Neural crest cell (in vitro differentiated cells): ENCODE results near the gene ITPR1. TPM values are rescaled to one million over a fixed set of nuclear protein-coding genes. Genes with fewer than 3 reads are reported as not detected.

ENCODE experiments used
- DNase-seq: peaks from one replicate; pipeline ENCODE4 v3.0.0; 2021; ENCODE audit warnings: low read depth, mixed read lengths, low spot score
- H3K27ac Mint-ChIP-seq: one replicate; pipeline ENCODE4 v1.8.0; 2021; ENCODE audit warnings: mild to moderate bottlenecking, mixed read lengths; ENCODE audit not compliant: unreplicated experiment
- H3K27me3 Mint-ChIP-seq: 2 replicates; pipeline ENCODE4 v1.8.0; 2021; ENCODE audit warnings: low read depth, mild to moderate bottlenecking, mixed read lengths
- H3K36me3 Mint-ChIP-seq: 2 replicates; pipeline ENCODE4 v1.8.0; 2021; ENCODE audit warnings: low read depth, mild to moderate bottlenecking, mixed read lengths
- H3K4me1 Mint-ChIP-seq: 2 replicates; pipeline ENCODE4 v1.8.0; 2021; ENCODE audit warnings: mixed read lengths
- H3K4me3 Mint-ChIP-seq: one replicate; pipeline ENCODE4 v1.8.0; 2021; ENCODE audit warnings: mild to moderate bottlenecking, mixed read lengths
- H3K9me3 Mint-ChIP-seq: 2 replicates; pipeline ENCODE4 v1.8.0; 2021; ENCODE audit warnings: mixed read lengths
- total RNA-seq: library from RNA; stranded (reverse); gene quantifications from 2 replicates; pipeline ENCODE4 v1.2.1, GENCODE V29; 2021
- TF ChIP-seq, protein P1 (sequence below): fragments of 200-600 bp; sonication (generic); conservative IDR thresholded peaks from 2 replicates; pipeline ENCODE4 v1.5.0; 2021; ENCODE audit warnings: antibody characterized with exemption, mild to moderate bottlenecking

Gene ITPR1
- total RNA-seq, 1 donor from 2014 or later: 4.8 TPM

DNA sequence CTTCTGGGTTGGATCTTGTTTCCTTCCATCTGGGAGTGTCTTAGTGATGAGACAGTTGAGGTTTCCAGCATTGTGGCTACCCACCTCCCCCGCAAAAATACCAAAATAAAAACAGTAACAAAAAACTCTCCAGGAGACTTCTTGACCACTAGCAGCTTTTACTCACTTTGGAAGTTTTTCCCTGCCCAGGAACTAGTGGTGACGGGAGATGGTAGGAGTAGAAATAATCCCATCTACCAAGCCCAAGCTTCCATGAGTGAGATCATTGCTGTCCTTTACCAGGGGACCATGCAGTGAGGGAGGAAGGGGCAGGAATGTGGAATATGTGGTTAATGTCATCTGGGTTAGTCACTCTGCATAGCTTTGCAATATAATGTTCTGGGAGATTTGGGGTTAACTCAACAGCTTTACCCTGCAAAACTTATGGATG lies 187.7 kb downstream of the ITPR1 start:
- H3K4me3 Mint-ChIP-seq: no peak overlapping the region
- peaks cover 1% of the 10 kb centered on the region for H3K36me3 Mint-ChIP-seq
- H3K9me3 Mint-ChIP-seq: no peaks in the 10 kb centered on the region
- H3K27me3 Mint-ChIP-seq: peaks cover 5% of the 10 kb centered on the region
- H3K27ac Mint-ChIP-seq: no peak overlapping the region
- TF ChIP-seq, protein P1, sequence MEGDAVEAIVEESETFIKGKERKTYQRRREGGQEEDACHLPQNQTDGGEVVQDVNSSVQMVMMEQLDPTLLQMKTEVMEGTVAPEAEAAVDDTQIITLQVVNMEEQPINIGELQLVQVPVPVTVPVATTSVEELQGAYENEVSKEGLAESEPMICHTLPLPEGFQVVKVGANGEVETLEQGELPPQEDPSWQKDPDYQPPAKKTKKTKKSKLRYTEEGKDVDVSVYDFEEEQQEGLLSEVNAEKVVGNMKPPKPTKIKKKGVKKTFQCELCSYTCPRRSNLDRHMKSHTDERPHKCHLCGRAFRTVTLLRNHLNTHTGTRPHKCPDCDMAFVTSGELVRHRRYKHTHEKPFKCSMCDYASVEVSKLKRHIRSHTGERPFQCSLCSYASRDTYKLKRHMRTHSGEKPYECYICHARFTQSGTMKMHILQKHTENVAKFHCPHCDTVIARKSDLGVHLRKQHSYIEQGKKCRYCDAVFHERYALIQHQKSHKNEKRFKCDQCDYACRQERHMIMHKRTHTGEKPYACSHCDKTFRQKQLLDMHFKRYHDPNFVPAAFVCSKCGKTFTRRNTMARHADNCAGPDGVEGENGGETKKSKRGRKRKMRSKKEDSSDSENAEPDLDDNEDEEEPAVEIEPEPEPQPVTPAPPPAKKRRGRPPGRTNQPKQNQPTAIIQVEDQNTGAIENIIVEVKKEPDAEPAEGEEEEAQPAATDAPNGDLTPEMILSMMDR: no peak
- no peak for DNase-seq
- H3K4me1 Mint-ChIP-seq: no peaks in the 10 kb centered on the region

DNA sequence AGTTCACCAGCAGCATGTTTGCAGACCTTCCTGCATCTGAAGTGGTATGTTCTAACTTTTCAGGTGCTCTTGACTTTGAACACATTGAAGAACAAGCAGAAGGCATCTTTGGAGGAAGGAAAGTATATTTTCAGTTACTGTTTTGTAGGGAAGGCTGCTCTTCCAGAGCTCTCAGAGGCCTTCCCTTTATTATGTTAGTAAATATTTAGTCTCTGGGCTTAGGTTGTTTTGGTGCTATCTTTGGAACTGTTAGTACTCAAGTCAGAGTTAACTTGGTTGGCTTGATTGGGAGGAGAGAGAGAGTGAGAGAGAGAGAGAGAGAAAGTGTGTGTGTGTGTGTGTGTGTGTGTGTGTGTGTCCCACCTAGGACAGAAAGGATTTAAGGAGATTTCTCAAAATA lies 188.2 kb downstream of the ITPR1 start:
- H3K4me1 Mint-ChIP-seq: peaks cover under 1% of the 10 kb centered on the region
- peaks cover 2% of the 10 kb centered on the region for H3K36me3 Mint-ChIP-seq
- H3K27ac Mint-ChIP-seq: no peak overlapping the region
- H3K4me3 Mint-ChIP-seq: no peak overlapping the region
- H3K27me3 Mint-ChIP-seq: peaks cover 5% of the 10 kb centered on the region
- DNase-seq: no peak
- TF ChIP-seq, protein P1: no peak
- no peaks in the 10 kb centered on the region for H3K9me3 Mint-ChIP-seq

DNA sequence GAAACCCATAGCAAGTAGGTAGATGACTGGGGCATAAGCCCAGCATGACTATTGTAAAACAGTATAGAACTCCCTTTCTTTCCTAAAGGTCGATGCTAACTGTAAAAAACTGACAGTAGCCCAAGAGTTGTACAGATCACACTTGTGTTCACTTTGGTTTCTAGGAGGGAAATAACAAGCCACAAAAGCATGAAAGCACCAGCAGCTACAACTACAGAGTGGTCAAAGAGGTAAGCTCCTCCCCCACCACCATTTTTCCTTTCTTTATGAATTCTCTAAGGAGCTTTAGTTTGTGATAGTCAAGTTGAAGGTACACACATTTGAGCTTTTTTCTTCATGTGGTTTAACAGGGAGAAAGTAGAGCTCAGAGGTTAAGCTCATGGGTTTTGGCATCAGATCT lies 191.0 kb downstream of the ITPR1 start:
- Mint-ChIP-seq H3K36me3 (peaks cover 7% of the 10 kb centered on the region), H3K4me3 (no peak overlapping the region), H3K27me3 (peaks cover 5% of the 10 kb centered on the region), H3K4me1 (peaks cover 12% of the 10 kb centered on the region), H3K27ac (no peak overlapping the region), H3K9me3 (peaks cover 5% of the 10 kb centered on the region)
- DNase-seq: no peak
- TF ChIP-seq, protein P1: no peak

DNA sequence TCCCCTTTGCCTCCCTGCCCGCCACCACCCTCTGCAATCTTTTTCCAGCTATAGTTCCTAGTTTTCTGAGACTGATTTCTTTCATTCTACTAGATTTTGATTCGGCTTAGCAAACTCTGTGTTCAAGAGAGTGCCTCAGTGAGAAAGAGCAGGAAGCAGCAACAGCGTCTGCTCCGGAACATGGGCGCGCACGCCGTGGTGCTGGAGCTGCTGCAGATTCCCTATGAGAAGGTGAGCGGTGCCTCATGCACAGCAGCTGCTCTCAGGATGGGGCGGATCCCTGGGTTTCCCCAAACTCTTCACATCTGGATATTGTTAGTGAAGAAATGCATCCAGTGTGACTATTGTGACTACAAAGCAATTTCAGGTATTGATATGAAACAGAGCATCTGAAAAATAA lies 191.8 kb downstream of the ITPR1 start:
- peaks cover 5% of the 10 kb centered on the region for H3K9me3 Mint-ChIP-seq
- no peak overlapping the region for H3K27ac Mint-ChIP-seq
- no peak overlapping the region for H3K4me3 Mint-ChIP-seq
- H3K36me3 Mint-ChIP-seq: peaks cover 12% of the 10 kb centered on the region
- H3K4me1 Mint-ChIP-seq: peaks cover 12% of the 10 kb centered on the region
- TF ChIP-seq, protein P1: no peak
- DNase-seq: no peak
- peaks cover 5% of the 10 kb centered on the region for H3K27me3 Mint-ChIP-seq

DNA sequence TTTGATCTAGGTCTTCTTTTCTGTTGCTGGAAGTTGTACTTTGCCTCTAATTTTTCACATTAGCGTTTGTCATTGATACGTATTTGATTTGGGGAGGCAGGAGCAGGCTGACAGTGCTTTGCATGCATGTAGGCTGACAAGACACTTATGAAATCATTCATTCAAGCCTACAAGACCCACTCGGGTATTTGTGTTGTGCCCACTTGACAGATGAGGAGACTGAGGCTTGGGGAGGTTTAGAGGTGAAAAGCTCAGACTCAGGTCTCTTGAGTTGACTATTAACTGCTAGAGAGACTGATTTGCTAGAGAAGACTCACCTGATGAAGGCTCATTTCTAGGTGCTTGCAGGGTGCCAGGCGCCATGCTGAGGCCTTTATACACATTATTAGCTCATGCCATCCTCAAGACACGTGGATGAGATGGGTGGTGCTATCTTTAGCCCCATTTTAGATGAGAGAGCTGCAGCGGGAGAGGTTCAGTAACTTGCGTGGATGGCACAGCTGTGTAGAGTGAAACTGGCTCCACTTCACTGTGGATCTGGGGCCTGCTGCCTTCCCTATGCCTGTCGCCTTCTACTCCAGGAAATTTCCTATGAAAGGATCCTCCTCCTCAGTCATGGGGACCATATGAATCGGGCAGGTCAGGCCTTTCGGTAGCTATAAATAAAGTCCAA lies 192.7 kb downstream of the ITPR1 start:
- H3K27me3 Mint-ChIP-seq: peaks cover 5% of the 10 kb centered on the region
- no peak overlapping the region for H3K27ac Mint-ChIP-seq
- peaks cover 12% of the 10 kb centered on the region for H3K36me3 Mint-ChIP-seq

More for the DNA sequence above, 192.7 kb downstream of the ITPR1 start:
- Mint-ChIP-seq H3K4me1 (peaks cover 12% of the 10 kb centered on the region), H3K4me3 (no peak overlapping the region), H3K9me3 (peaks cover 5% of the 10 kb centered on the region)
- TF ChIP-seq, protein P1: no peak
- no peak for DNase-seq
